ENCODE data around the gene GPX2.

GRCh38 chr14:64937821-64938193 is 4.7 kb downstream of the GPX2 start:
- TF ChIP-seq CTCF (IDR thresholded peaks at IDR 0.05; ENCODE audit: borderline replicate concordance, extremely low read depth, low read length, poor library complexity, severe bottlenecking) (peak; percentile 31), EZH2 (IDR thresholded peaks at IDR 0.05; ENCODE audit: borderline replicate concordance, low read depth, low read length, severe bottlenecking) (no peak)

All from DND-41 (cell line).